ENCODE results near the gene KIF11. TPM values are rescaled to one million over a fixed set of nuclear protein-coding genes. Genes with fewer than 3 reads are reported as not detected.

The KIF11 gene
- total and polyA plus RNA-seq, 9 of the 15 experiments (the other 6 are each of a cell fraction or from before 2014, with no cell fraction given), result 11.3 to 54.4 (median 29.2) TPM

DNA sequence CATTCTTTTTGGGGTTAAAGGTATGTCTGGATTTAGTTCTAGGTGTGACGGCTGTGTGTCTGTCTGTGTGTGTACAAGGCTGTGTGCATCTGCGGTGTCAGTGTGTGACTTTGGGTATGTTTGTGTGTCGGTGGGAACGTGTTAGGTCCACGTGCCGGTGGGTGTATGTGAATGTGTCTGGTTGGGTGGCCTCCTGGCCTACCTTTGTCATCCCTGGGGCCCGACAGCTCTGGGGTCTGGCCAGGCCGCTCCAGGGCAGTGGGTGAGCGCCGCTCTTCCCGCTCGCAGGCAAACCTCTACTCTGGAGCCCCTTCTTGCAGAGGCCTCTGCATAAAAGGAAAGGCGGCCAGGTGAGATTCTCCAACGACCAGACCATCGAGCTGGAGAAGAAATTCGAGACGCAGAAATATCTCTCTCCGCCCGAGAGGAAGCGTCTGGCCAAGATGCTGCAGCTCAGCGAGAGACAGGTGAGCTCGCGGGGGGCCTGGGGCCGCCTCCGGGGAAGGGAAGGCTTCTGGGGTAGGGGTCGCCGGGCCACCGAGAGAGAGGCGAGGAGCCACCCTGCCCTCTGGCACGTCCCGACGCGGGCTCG, 99.2 kb downstream of the KIF11 start (continued):
- no peak for TF ChIP-seq ESRRB (CRISPR knock-in tag; IDR thresholded peaks at IDR 0.05; ENCODE audit: borderline replicate concordance)
- TF ChIP-seq KDM4B (IDR thresholded peaks at IDR 0.05; ENCODE audit: borderline replicate concordance in 2 of 2, low read depth in 1 of 2), result no peak
- no peak for TF ChIP-seq NFIX (CRISPR knock-in tag; IDR thresholded peaks at IDR 0.05; ENCODE audit: low read depth)
- no peak for TF ChIP-seq ID3 (CRISPR knock-in tag; IDR thresholded peaks at IDR 0.05)
- no peak for TF ChIP-seq ID3 (tag; IDR thresholded peaks at IDR 0.05)
- TF ChIP-seq, protein P1, sequence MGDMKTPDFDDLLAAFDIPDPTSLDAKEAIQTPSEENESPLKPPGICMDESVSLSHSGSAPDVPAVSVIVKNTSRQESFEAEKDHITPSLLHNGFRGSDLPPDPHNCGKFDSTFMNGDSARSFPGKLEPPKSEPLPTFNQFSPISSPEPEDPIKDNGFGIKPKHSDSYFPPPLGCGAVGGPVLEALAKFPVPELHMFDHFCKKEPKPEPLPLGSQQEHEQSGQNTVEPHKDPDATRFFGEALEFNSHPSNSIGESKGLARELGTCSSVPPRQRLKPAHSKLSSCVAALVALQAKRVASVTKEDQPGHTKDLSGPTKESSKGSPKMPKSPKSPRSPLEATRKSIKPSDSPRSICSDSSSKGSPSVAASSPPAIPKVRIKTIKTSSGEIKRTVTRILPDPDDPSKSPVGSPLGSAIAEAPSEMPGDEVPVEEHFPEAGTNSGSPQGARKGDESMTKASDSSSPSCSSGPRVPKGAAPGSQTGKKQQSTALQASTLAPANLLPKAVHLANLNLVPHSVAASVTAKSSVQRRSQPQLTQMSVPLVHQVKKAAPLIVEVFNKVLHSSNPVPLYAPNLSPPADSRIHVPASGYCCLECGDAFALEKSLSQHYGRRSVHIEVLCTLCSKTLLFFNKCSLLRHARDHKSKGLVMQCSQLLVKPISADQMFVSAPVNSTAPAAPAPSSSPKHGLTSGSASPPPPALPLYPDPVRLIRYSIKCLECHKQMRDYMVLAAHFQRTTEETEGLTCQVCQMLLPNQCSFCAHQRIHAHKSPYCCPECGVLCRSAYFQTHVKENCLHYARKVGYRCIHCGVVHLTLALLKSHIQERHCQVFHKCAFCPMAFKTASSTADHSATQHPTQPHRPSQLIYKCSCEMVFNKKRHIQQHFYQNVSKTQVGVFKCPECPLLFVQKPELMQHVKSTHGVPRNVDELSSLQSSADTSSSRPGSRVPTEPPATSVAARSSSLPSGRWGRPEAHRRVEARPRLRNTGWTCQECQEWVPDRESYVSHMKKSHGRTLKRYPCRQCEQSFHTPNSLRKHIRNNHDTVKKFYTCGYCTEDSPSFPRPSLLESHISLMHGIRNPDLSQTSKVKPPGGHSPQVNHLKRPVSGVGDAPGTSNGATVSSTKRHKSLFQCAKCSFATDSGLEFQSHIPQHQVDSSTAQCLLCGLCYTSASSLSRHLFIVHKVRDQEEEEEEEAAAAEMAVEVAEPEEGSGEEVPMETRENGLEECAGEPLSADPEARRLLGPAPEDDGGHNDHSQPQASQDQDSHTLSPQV (IDR thresholded peaks at IDR 0.05), result peak; percentile 65; the same call in 1 of the 2 replicates
- no peak for TF ChIP-seq MAFG (tag; conservative IDR thresholded peaks at IDR 0.05)
- TF ChIP-seq, protein P2, sequence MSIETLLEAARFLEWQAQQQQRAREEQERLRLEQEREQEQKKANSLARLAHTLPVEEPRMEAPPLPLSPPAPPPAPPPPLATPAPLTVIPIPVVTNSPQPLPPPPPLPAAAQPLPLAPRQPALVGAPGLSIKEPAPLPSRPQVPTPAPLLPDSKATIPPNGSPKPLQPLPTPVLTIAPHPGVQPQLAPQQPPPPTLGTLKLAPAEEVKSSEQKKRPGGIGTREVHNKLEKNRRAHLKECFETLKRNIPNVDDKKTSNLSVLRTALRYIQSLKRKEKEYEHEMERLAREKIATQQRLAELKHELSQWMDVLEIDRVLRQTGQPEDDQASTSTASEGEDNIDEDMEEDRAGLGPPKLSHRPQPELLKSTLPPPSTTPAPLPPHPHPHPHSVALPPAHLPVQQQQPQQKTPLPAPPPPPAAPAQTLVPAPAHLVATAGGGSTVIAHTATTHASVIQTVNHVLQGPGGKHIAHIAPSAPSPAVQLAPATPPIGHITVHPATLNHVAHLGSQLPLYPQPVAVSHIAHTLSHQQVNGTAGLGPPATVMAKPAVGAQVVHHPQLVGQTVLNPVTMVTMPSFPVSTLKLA (conservative IDR thresholded peaks at IDR 0.05), result peak; percentile 33 to 54; a peak in 3 of 4 replicates
- TF ChIP-seq SPI1 (IDR thresholded peaks at IDR 0.05; ENCODE audit: borderline replicate concordance, low read depth, low read length), result no peak
- peak; percentile 33 for TF ChIP-seq POLR2B (IDR thresholded peaks at IDR 0.05; ENCODE audit: low read depth, partially characterized antibody)
- no peak for TF ChIP-seq ARNT (IDR thresholded peaks at IDR 0.05)
- TF ChIP-seq, protein P3, sequence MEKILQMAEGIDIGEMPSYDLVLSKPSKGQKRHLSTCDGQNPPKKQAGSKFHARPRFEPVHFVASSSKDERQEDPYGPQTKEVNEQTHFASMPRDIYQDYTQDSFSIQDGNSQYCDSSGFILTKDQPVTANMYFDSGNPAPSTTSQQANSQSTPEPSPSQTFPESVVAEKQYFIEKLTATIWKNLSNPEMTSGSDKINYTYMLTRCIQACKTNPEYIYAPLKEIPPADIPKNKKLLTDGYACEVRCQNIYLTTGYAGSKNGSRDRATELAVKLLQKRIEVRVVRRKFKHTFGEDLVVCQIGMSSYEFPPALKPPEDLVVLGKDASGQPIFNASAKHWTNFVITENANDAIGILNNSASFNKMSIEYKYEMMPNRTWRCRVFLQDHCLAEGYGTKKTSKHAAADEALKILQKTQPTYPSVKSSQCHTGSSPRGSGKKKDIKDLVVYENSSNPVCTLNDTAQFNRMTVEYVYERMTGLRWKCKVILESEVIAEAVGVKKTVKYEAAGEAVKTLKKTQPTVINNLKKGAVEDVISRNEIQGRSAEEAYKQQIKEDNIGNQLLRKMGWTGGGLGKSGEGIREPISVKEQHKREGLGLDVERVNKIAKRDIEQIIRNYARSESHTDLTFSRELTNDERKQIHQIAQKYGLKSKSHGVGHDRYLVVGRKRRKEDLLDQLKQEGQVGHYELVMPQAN (IDR thresholded peaks at IDR 0.05; ENCODE audit: borderline replicate concordance), result peak; percentile 34; the same call in 1 of the 2 replicates
- TF ChIP-seq HDAC1 (IDR thresholded peaks at IDR 0.05), result peak in 1 of 2 experiments; percentile 56; a peak in 2 of 4 replicates
- TF ChIP-seq NONO (IDR thresholded peaks at IDR 0.05; ENCODE audit: low read depth in 2 of 2, low read length in 1 of 2), result no peak
- TF ChIP-seq RB1 (IDR thresholded peaks at IDR 0.05; ENCODE audit: low read depth), result no peak
- peak; percentile 49; the same call in 1 of the 2 replicates for TF ChIP-seq POLR2A (conservative IDR thresholded peaks at IDR 0.05)
- no peak for TF ChIP-seq MTA3 (IDR thresholded peaks at IDR 0.05; ENCODE audit: borderline replicate concordance)
- no peak for TF ChIP-seq RBM17 (IDR thresholded peaks at IDR 0.05; ENCODE audit: borderline replicate concordance, low read depth, low read length)
- TF ChIP-seq ARID2 (IDR thresholded peaks at IDR 0.05), result 0 out of 2 replicates have a peak, but pooled peaks have one; percentile 30
- no peak for TF ChIP-seq ZNF232 (CRISPR knock-in tag; IDR thresholded peaks at IDR 0.05)

Data from K562 (cell line).